Right atrium auricular region (tissue), 2 donors: ENCODE measurements around the gene SPATA17. TPM values are rescaled to one million over a fixed set of nuclear protein-coding genes. Genes with fewer than 3 reads are reported as not detected.

Experiments
- DNase-seq: peaks from one replicate; pipeline ENCODE4 v3.0.0-alpha.2; 2019; ENCODE audit warnings: low spot score
- H3K27ac ChIP-seq, 2 donors: fragments of 200-600 bp; sonication (generic); 1 replicate in 1 of 2; 2 replicates in 1 of 2; pipeline ENCODE4 v1.5.1; 2016 to 2019
- H3K27me3 ChIP-seq, 2 donors: fragments of 200-600 bp; sonication (generic); one replicate each; pipeline versions ENCODE4 v1.5.1 to v1.6.0; 2017 to 2019
- H3K36me3 ChIP-seq: fragments of 200-600 bp; sonication (generic); one replicate; pipeline ENCODE4 v1.5.1; 2016
- H3K4me1 ChIP-seq, 2 donors: fragments of 200-600 bp; sonication (generic); one replicate each; pipeline versions ENCODE4 v1.5.1 to v1.6.0; 2017 to 2019
- H3K4me3 ChIP-seq, 2 donors: fragments of 200-600 bp; sonication (generic); 1 replicate in 1 of 2; 2 replicates in 1 of 2; pipeline ENCODE4 v1.5.1; 2017 to 2019; ENCODE audit warnings: mild to moderate bottlenecking in 1 of 2, moderate library complexity in 1 of 2
- H3K9me3 ChIP-seq, 2 donors: fragments of 200-600 bp; sonication (generic); one replicate each; pipeline ENCODE4 v1.5.1; 2019
- CTCF ChIP-seq, 2 donors: fragments of 200-600 bp; sonication (generic); IDR thresholded peaks; one replicate each; pipeline ENCODE4 v1.5.1; 2019; ENCODE audit warnings: antibody characterized with exemption in 2 of 2
- total RNA-seq, 2 donors: library from RNA; depleted of rRNA; stranded (reverse); fragments of >200 nt; gene quantifications; one replicate each; pipeline ENCODE4 v1.1.0, GENCODE V29; 2016

SPATA17 gene
- total RNA-seq, 2 donors from 2014 or later: 0.41 to 3.0 TPM

GRCh38 chr1:217602380-217602779 is 28.8 kb upstream of the SPATA17 start:
- DNase-seq: no peak
- Histone ChIP-seq H3K9me3 (no peaks in the 10 kb centered on the region), H3K27me3 (no peaks in the 10 kb centered on the region), H3K4me3 (no peak overlapping the region), H3K36me3 (peaks cover 9% of the 10 kb centered on the region), H3K4me1 (no peaks in the 10 kb centered on the region), H3K27ac (no peak overlapping the region)
- no peak for TF ChIP-seq CTCF (IDR thresholded peaks at IDR 0.05)

GRCh38 chr1:217605390-217605789 is 25.8 kb upstream of the SPATA17 start:
- Histone ChIP-seq H3K27ac (no peak overlapping the region), H3K27me3 (no peaks in the 10 kb centered on the region), H3K9me3 (no peaks in the 10 kb centered on the region), H3K4me3 (no peak overlapping the region), H3K36me3 (peaks cover 23% of the 10 kb centered on the region), H3K4me1 (no peaks in the 10 kb centered on the region)
- no peak for TF ChIP-seq CTCF (IDR thresholded peaks at IDR 0.05)
- no peak for DNase-seq

DNA sequence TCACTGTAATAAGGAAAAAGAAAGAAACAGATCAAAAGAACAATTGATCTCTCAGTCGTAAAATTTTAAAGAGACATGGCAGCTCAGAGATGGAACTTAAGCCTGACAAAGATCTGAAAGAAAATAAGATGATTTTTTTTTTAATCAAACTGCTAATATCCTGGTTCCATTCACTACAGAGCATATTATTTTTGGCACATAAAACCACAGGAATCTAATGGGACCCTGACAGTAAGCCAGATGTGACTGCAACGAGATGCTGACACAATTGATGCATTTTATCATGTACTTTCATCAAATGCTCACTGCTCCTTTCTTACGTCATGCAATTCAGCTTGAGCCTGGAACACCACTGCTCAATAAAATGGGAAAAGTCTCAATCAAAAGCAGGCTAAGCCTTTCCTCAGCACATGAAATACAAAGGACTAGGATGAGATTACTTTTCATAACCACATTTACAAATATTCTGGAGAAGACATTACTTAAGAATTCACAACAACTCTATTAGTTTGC is 16.9 kb upstream of the SPATA17 start:
- Histone ChIP-seq H3K36me3 (peaks cover 21% of the 10 kb centered on the region), H3K4me3 (no peak overlapping the region), H3K9me3 (no peaks in the 10 kb centered on the region), H3K27me3 (no peaks in the 10 kb centered on the region), H3K27ac (no peak overlapping the region), H3K4me1 (no peaks in the 10 kb centered on the region)
- DNase-seq: no peak
- no peak for TF ChIP-seq CTCF (IDR thresholded peaks at IDR 0.05)

DNA sequence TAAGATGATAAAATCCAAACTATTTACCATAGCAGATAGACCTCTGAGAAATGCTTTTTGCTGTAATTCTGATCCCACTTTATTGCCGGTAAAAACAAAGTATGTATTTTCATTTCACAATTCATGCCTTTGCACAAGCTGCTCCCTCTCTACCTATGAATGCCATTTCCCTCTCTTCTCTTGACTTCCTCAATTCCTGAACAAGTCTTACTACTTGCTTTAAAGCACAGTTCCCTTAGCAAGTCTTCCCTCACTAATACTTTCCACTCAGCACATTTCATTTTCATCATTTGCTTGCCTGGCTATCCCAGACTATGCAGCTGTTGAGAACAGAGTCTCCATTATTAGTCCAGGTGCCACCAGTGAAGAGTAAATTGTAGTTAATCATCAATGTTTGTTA is 14.0 kb upstream of the SPATA17 start:
- H3K9me3 ChIP-seq: no peaks in the 10 kb centered on the region
- H3K4me1 ChIP-seq: no peaks in the 10 kb centered on the region
- no peak for TF ChIP-seq CTCF (IDR thresholded peaks at IDR 0.05)
- H3K4me3 ChIP-seq: no peak overlapping the region
- DNase-seq: no peak
- no peak overlapping the region for H3K27ac ChIP-seq
- peaks cover 15% of the 10 kb centered on the region for H3K36me3 ChIP-seq
- H3K27me3 ChIP-seq: no peaks in the 10 kb centered on the region

GRCh38 chr1:217620814-217621213 is 10.3 kb upstream of the SPATA17 start:
- no peaks in the 10 kb centered on the region for H3K27me3 ChIP-seq
- peaks cover 5% of the 10 kb centered on the region for H3K36me3 ChIP-seq
- H3K4me1 ChIP-seq: no peaks in the 10 kb centered on the region
- no peak overlapping the region for H3K4me3 ChIP-seq
- no peaks in the 10 kb centered on the region for H3K9me3 ChIP-seq
- no peak overlapping the region for H3K27ac ChIP-seq
- DNase-seq: no peak
- no peak for TF ChIP-seq CTCF (IDR thresholded peaks at IDR 0.05)

DNA sequence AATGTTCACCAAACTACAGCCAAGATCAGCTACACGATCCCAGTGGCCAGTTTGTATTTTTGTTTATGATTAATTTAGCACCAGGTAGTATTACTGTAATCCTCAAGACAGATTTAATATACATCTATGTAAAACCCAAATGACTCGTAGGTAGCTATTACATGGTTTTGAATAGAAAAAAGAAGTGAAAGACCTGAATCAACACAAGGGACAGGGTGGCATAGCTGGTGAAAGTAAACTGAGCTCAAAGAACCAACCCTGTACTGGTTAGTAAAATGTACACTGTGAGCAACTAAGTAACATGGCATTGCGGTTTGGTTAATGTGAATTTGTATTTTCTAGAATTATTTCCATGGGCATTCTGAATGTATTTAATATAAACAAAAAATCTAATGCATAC is 9.1 kb upstream of the SPATA17 start:
- H3K27ac ChIP-seq: no peak overlapping the region
- no peak overlapping the region for H3K4me3 ChIP-seq
- peaks cover 5% of the 10 kb centered on the region for H3K36me3 ChIP-seq
- H3K27me3 ChIP-seq: no peaks in the 10 kb centered on the region
- H3K4me1 ChIP-seq: peaks cover 0 to 3% of the 10 kb centered on the region in 2 donors
- no peak for DNase-seq
- H3K9me3 ChIP-seq: no peaks in the 10 kb centered on the region
- TF ChIP-seq CTCF (IDR thresholded peaks at IDR 0.05): no peak
